Stimulated activated CD4-positive, alpha-beta T cell treated with anti-CD3 and anti-CD28 coated beads, Interleukin-2, amount 100 ng/mL, for 48 hours (primary cell): ENCODE data around the gene B4GALNT3.

Experiments used
- DNase-seq, 2 donors: peaks; one replicate each; pipeline ENCODE4 v3.0.0-alpha.2; 2020

B4GALNT3 gene

GRCh38 chr12:541676-542324 is 82.1 kb downstream of the B4GALNT3 start:
- no peak for DNase-seq

- no peak for DNase-seq
Measured at GRCh38 chr12:542395-543113, 82.8 kb downstream of the B4GALNT3 start.

GRCh38 chr12:543114-543451 is 83.3 kb downstream of the B4GALNT3 start:
- no peak for DNase-seq

GRCh38 chr12:544142-544541 is 84.4 kb downstream of the B4GALNT3 start:
- no peak for DNase-seq

- DNase-seq = no peak
Measured at GRCh38 chr12:544941-545635, 85.3 kb downstream of the B4GALNT3 start.

GRCh38 chr12:545835-546234 is 86.1 kb downstream of the B4GALNT3 start:
- no peak for DNase-seq

- DNase-seq = no peak
Measured at GRCh38 chr12:546265-546919, 86.7 kb downstream of the B4GALNT3 start.

- DNase-seq = peak; percentile 77 to 85
Measured at GRCh38 chr12:546920-547845, 87.4 kb downstream of the B4GALNT3 start.

GRCh38 chr12:547883-548470 is 88.2 kb downstream of the B4GALNT3 start:
- DNase-seq = no peak

GRCh38 chr12:549476-550082 is 89.8 kb downstream of the B4GALNT3 start:
- DNase-seq = no peak

- DNase-seq = no peak
Measured at GRCh38 chr12:550473-551260, 90.9 kb downstream of the B4GALNT3 start.

GRCh38 chr12:552466-552865 is 92.7 kb downstream of the B4GALNT3 start:
- DNase-seq = no peak

GRCh38 chr12:553216-554000 is 93.7 kb downstream of the B4GALNT3 start:
- no peak for DNase-seq

GRCh38 chr12:554001-554285 is 94.2 kb downstream of the B4GALNT3 start:
- no peak for DNase-seq

- no peak for DNase-seq
Measured at GRCh38 chr12:556498-556897, 96.8 kb downstream of the B4GALNT3 start.

- no peak for DNase-seq
Measured at GRCh38 chr12:558580-558979, 98.8 kb downstream of the B4GALNT3 start.

- DNase-seq = no peak
Measured at GRCh38 chr12:559208-559905, 99.6 kb downstream of the B4GALNT3 start.

- no peak for DNase-seq
Measured at GRCh38 chr12:559906-560455, 100.2 kb downstream of the B4GALNT3 start.

- no peak for DNase-seq
Measured at GRCh38 chr12:560691-561390, 101.1 kb downstream of the B4GALNT3 start.
